ENCODE data around the gene CCDC190.

GRCh38 chr1:162873671-162874666 is 13.0 kb upstream of the CCDC190 start:
- TF ChIP-seq CTCF (optimal IDR thresholded peaks at IDR 0.05 in 1 of 3, IDR thresholded peaks at IDR 0.05 in 1 of 3, conservative IDR thresholded peaks at IDR 0.05 in 1 of 3; ENCODE audit: extremely low read depth in 1 of 3, insufficient read depth in 2 of 3, low read length in 3 of 3) (peak in 1 of 3 experiments; percentile 39), EZH2 (IDR thresholded peaks at IDR 0.05; ENCODE audit: low read length) (no peak)
